HCT116 (cell line): ENCODE results near the gene CACNA1C. TPM values are rescaled to one million over a fixed set of nuclear protein-coding genes. Genes with fewer than 3 reads are reported as not detected.

Experiments used
- ATAC-seq: fragments of 200-7000 bp; cut with Tn5 transposase; 2 replicates; pipeline ENCODE4 v1.9.1; 2020; ENCODE audit warnings: mild to moderate bottlenecking, moderate library complexity
- BruUV-seq: library from RNA; stranded (reverse); fragments of 400-500 nt; replicated peaks from 2 replicates; lab custom pipeline; 2021; lab: Mats Ljungman, UMichigan
- CTCF ChIA-PET: fragments of 300-600 bp; sonication (Branson Sonifier 250); formaldehyde crosslinking; loops from one replicate; lab custom pipeline; 2021; ENCODE audit warnings: antibody characterized with exemption; lab: Charles Lee
- POLR2A ChIA-PET: fragments of 300-600, 350-600 bp; sonication (Branson Sonifier 250); formaldehyde crosslinking; loops from one replicate; lab custom pipeline; 2021; ENCODE audit warnings: antibody characterized with exemption; lab: Charles Lee
- RAD21 ChIA-PET, 2 experiments: fragments of 300-600 bp; sonication (Branson Sonifier 250); formaldehyde crosslinking; loops; one replicate each; lab custom pipeline; 2023; ENCODE audit warnings: low total read pairs in 2 of 2; ENCODE audit not compliant: uncharacterized antibody in 2 of 2, unreplicated experiment in 2 of 2, low non-redundant PET in 1 of 2; lab: Charles Lee
- DNase-seq: peaks from one replicate; pipeline ENCODE4 v3.0.0-alpha.2; 2010; ENCODE audit warnings: low read depth, low spot score
- H2AFZ ChIP-seq: fragments of 200-600 bp; shearing (Covaris generic), sonication (generic); 2 replicates; pipeline ENCODE4 v1.6.1; 2017; ENCODE audit warnings: low read depth, mixed run types, mixed read lengths, antibody characterized with exemption, low read length; ENCODE audit not compliant: poor library complexity, severe bottlenecking
- H3K27ac ChIP-seq: 2 replicates; pipeline ENCODE4 v1.5.1; 2012; ENCODE audit warnings: low read depth, low read length
- H3K27me3 ChIP-seq: fragments of 200-600 bp; sonication (generic); 2 replicates; pipeline ENCODE4 v1.6.1; 2016; ENCODE audit warnings: mixed run types, low read length, mixed read lengths; ENCODE audit not compliant: insufficient read depth
- H3K36me3 ChIP-seq, 2 experiments: fragments of 200-500 bp in 1 of 2; fragments of 200-600 bp in 1 of 2; sonication (Bioruptor generic) in 1 of 2; sonication (generic) in 1 of 2; 2 replicates each; pipeline versions ENCODE4 v1.5.1 to v1.6.1; 2014 to 2016; ENCODE audit warnings: low read length in 2 of 2, inconsistent platforms in 1 of 2, mixed read lengths in 1 of 2, mixed run types in 1 of 2; ENCODE audit not compliant: insufficient read depth in 2 of 2, control insufficient read depth in 1 of 2
- H3K4me1 ChIP-seq, 2 experiments: fragments of 200-600 bp in 1 of 2; sonication (generic) in 1 of 2; 2 replicates each; pipeline versions ENCODE4 v1.5.1 to v1.6.1; 2012 to 2017; ENCODE audit warnings: low read length in 2 of 2, inconsistent platforms in 1 of 2, mild to moderate bottlenecking in 1 of 2, mixed read lengths in 1 of 2, mixed run types in 1 of 2, moderate library complexity in 1 of 2; ENCODE audit not compliant: insufficient read depth in 2 of 2, control insufficient read depth in 1 of 2
- H3K4me2 ChIP-seq: fragments of 200-600 bp; sonication (generic); 2 replicates; pipeline ENCODE4 v1.6.1; 2017; ENCODE audit warnings: mixed run types, low read length, mixed read lengths
- H3K4me3 ChIP-seq, 2 experiments: fragments of 200-600 bp in 1 of 2; sonication (generic) in 1 of 2; replicated peaks in 1 of 2; 2 replicates each; pipeline ENCODE4 v1.5.1; 2011 to 2016; ENCODE audit warnings: low read length in 2 of 2, control low read depth in 1 of 2, low read depth in 1 of 2, mild to moderate bottlenecking in 1 of 2, mixed read lengths in 1 of 2, mixed run types in 1 of 2
- H3K79me2 ChIP-seq: fragments of 200-600 bp; sonication (generic); 2 replicates; pipeline ENCODE4 v1.6.1; 2017; ENCODE audit warnings: mild to moderate bottlenecking, mixed run types, low read length, moderate library complexity, mixed read lengths; ENCODE audit not compliant: insufficient read depth
- H3K9ac ChIP-seq: fragments of 200-600 bp; sonication (generic); 2 replicates; pipeline ENCODE4 v1.6.1; 2016; ENCODE audit warnings: low read length, mixed read lengths
- H3K9me2 ChIP-seq: fragments of 200-600 bp; sonication (generic), shearing (Covaris generic); 2 replicates; pipeline ENCODE4 v1.6.1; 2017; ENCODE audit warnings: mixed run types, mild to moderate bottlenecking, moderate library complexity; ENCODE audit not compliant: insufficient read depth
- H3K9me3 ChIP-seq, 2 experiments: fragments of 200-500 bp in 1 of 2; fragments of 200-600 bp in 1 of 2; sonication (Bioruptor generic) in 1 of 2; sonication (generic) in 1 of 2; 2 replicates each; pipeline ENCODE4 v1.6.1; 2014 to 2017; ENCODE audit warnings: low read length in 2 of 2, mixed read lengths in 2 of 2, inconsistent platforms in 1 of 2, low read depth in 1 of 2, mild to moderate bottlenecking in 1 of 2, mixed run types in 1 of 2, moderate library complexity in 1 of 2; ENCODE audit not compliant: control insufficient read depth in 1 of 2, insufficient read depth in 1 of 2
- H4K20me1 ChIP-seq: fragments of 200-600 bp; sonication (generic), shearing (Covaris generic); 2 replicates; pipeline ENCODE4 v1.6.1; 2017; ENCODE audit warnings: mixed run types, mild to moderate bottlenecking, moderate library complexity; ENCODE audit not compliant: insufficient read depth
- ATF3 ChIP-seq: IDR thresholded peaks from 2 replicates; pipeline ENCODE4 v1.6.1; 2012
- CBX3 ChIP-seq: IDR thresholded peaks from 2 replicates; pipeline ENCODE4 v1.6.1; 2012; ENCODE audit warnings: low read depth
- CEBPB ChIP-seq: IDR thresholded peaks from 2 replicates; pipeline ENCODE4 v1.6.1; 2012; ENCODE audit warnings: low read depth
- EGR1 ChIP-seq: IDR thresholded peaks from 2 replicates; pipeline ENCODE4 v1.6.1; 2012; ENCODE audit warnings: low read depth
- EZH2 ChIP-seq: fragments of 200-600 bp; sonication (generic); IDR thresholded peaks from 2 replicates; pipeline ENCODE4 v1.6.1; 2017; ENCODE audit warnings: antibody characterized with exemption, mixed run types
- JUND ChIP-seq: IDR thresholded peaks from 2 replicates; pipeline ENCODE4 v1.6.1; 2012
- POLR2A ChIP-seq: IDR thresholded peaks from 2 replicates; pipeline ENCODE4 v1.7.0; 2011; ENCODE audit warnings: borderline replicate concordance; ENCODE audit not compliant: insufficient read depth, insufficient read length; ENCODE audit errors: extremely low read depth
- RAD21 ChIP-seq: IDR thresholded peaks from 2 replicates; pipeline ENCODE4 v1.6.1; 2012; ENCODE audit warnings: low read depth, mild to moderate bottlenecking
- SRF ChIP-seq: IDR thresholded peaks from 2 replicates; pipeline ENCODE4 v1.6.1; 2012; ENCODE audit warnings: low read depth
- TCF7L2 ChIP-seq: IDR thresholded peaks from 2 replicates; pipeline ENCODE4 v1.7.0; 2011; ENCODE audit warnings: borderline replicate concordance, inconsistent platforms; ENCODE audit not compliant: insufficient read depth, insufficient read length; ENCODE audit errors: extremely low read depth
- ZBTB33 ChIP-seq: IDR thresholded peaks from 2 replicates; pipeline ENCODE4 v1.6.1; 2011; ENCODE audit warnings: mild to moderate bottlenecking, low read length, moderate library complexity; ENCODE audit not compliant: insufficient replicate concordance; ENCODE audit errors: extremely low read depth
- ZNF274 ChIP-seq: fragments of 200-500 bp; sonication (Bioruptor generic); IDR thresholded peaks from 2 replicates; pipeline ENCODE4 v1.6.1; 2014; ENCODE audit warnings: mild to moderate bottlenecking, low read depth, low read length, inconsistent platforms
- intact Hi-C: fragments of 100-400 bp; cut with micrococcal nuclease; formaldehyde crosslinking; loops from 2 replicates; pipeline ENCODE4 v1.10.0; 2022
- total RNA-seq: library from RNA; stranded (reverse); gene quantifications from one replicate; pipeline ENCODE4 v1.2.1, GENCODE V29; 2021; ENCODE audit not compliant: unreplicated experiment

CACNA1C gene
- total RNA-seq, 1 experiment from 2014 or later, result 0.05 TPM

GRCh38 chr12:2326470-2326869 is 273.7 kb downstream of the CACNA1C start:
- BruUV-seq, result no TSS peak
- no peaks in the 10 kb centered on the region for H3K79me2 ChIP-seq
- CTCF ChIA-PET, result no interaction called here
- H3K9ac ChIP-seq, result no peak overlapping the region
- DNase-seq (no peak), ATAC-seq (no peak)
- no peaks in the 10 kb centered on the region for H4K20me1 ChIP-seq
- no peak overlapping the region for H3K4me2 ChIP-seq
- POLR2A ChIA-PET, result no interaction called here
- H3K36me3 ChIP-seq, result no peaks in the 10 kb centered on the region
- RAD21 ChIA-PET, result no interaction called here
- H3K9me2 ChIP-seq, result no peaks in the 10 kb centered on the region
- no peak overlapping the region for H2AFZ ChIP-seq
- TF ChIP-seq ATF3 (no peak), ZNF274 (no peak), EGR1 (no peak), TCF7L2 (no peak), CBX3 (no peak), RAD21 (no peak)
- H3K27ac ChIP-seq, result no peak overlapping the region
- no peaks in the 10 kb centered on the region for H3K4me1 ChIP-seq
- peaks cover 7% of the 10 kb centered on the region; the same call in 1 of the 2 replicates for H3K27me3 ChIP-seq
- H3K4me3 ChIP-seq, result no peak overlapping the region
- intact Hi-C loops, result no loop called here
- H3K9me3 ChIP-seq, result no peaks in the 10 kb centered on the region

- Histone ChIP-seq H3K4me2 (no peak overlapping the region), H3K79me2 (no peaks in the 10 kb centered on the region), H4K20me1 (no peaks in the 10 kb centered on the region), H3K27me3 (peaks cover 7% of the 10 kb centered on the region; the same call in 1 of the 2 replicates)
- BruUV-seq, result no TSS peak
- ChIA-PET RAD21 (no interaction called here), POLR2A (no interaction called here)
- DNase-seq, result no peak
- TF ChIP-seq POLR2A (no peak), JUND (no peak), EZH2 (no peak), TCF7L2 (no peak), SRF (no peak), ZBTB33 (no peak), EGR1 (no peak), CEBPB (no peak)
- TF ChIP-seq, all 23 proteins: peak for 0
- ATAC-seq, result no peak
- Histone ChIP-seq H3K27ac (no peak overlapping the region), H3K9me3 (no peaks in the 10 kb centered on the region), H3K4me3 (no peak overlapping the region), H2AFZ (no peak overlapping the region), H3K9me2 (no peaks in the 10 kb centered on the region), H3K4me1 (peaks cover 8 to 12% of the 10 kb centered on the region in 2 experiments; a peak in 3 of 4 replicates), H3K9ac (no peak overlapping the region), H3K36me3 (no peaks in the 10 kb centered on the region)
- CTCF ChIA-PET, result no interaction called here
- intact Hi-C loops, result no loop called here
Observed at GRCh38 chr12:2328661-2329060, 275.9 kb downstream of the CACNA1C start.
